Psoas muscle (tissue), 8 donors: ENCODE data around the gene RPS25. TPM values are rescaled to one million over a fixed set of nuclear protein-coding genes. Genes with fewer than 3 reads are reported as not detected.

Experiments
- ATAC-seq, 4 donors: fragments of 200-7000 bp; cut with Tn5 transposase; one replicate each; pipeline ENCODE4 v1.9.1; 2020; ENCODE audit warnings: moderate library complexity in 3 of 4, mild to moderate bottlenecking in 2 of 4
- DNase-seq, 2 donors: peaks; one replicate each; pipeline ENCODE4 v3.0.0-alpha.2; 2020
- H3K27ac ChIP-seq: fragments of 200-600 bp; one replicate; pipeline ENCODE4 v1.8.0; 2022
- H3K27me3 ChIP-seq, 3 donors: fragments of 200-600 bp in 1 of 3; one replicate each; pipeline versions ENCODE4 v1.6.1 to v1.8.0; 2013 to 2022; ENCODE audit warnings: low read length in 2 of 3, mild to moderate bottlenecking in 2 of 3, moderate library complexity in 1 of 3; ENCODE audit not compliant: insufficient read depth in 3 of 3
- H3K36me3 ChIP-seq, 2 donors: fragments of 200-600 bp in 1 of 2; one replicate each; pipeline versions ENCODE4 v1.6.1 to v1.8.0; 2013 to 2022; ENCODE audit warnings: low read depth in 1 of 2, mild to moderate bottlenecking in 1 of 2, moderate library complexity in 1 of 2; ENCODE audit not compliant: insufficient read depth in 1 of 2
- H3K4me1 ChIP-seq: fragments of 200-600 bp; one replicate; pipeline ENCODE4 v1.8.0; 2022
- H3K4me3 ChIP-seq: fragments of 200-600 bp; one replicate; pipeline ENCODE4 v1.8.0; 2022; ENCODE audit warnings: mild to moderate bottlenecking
- H3K9me3 ChIP-seq: fragments of 200-600 bp; one replicate; pipeline ENCODE4 v1.8.0; 2022
- CTCF ChIP-seq: fragments of 200-600 bp; IDR thresholded peaks from one replicate; pipeline ENCODE4 v1.8.0; 2022; ENCODE audit warnings: antibody characterized with exemption
- WGBS, 3 donors: extraction: QIAGEN DNeasy Blood & Tissue Kit; methylation state at CpG; one replicate each; pipeline versions ENCODE4 v1.1.6 to v1.1.7; 2013; 5-methylcytosine and 5-hydroxymethylcytosine counted together
- intact Hi-C, 2 donors: fragments of 100-400 bp; cut with DNase I; formaldehyde crosslinking; loops; one replicate each; pipeline versions ENCODE4 v1.11.0 to v1.14.2; 2022
- polyA plus RNA-seq, 3 donors: library from polyadenylated mRNA; stranded (reverse); fragments of 200-250 nt; gene quantifications; one replicate each; pipeline ENCODE4 v1.2.3, GENCODE V29; 2013
- total RNA-seq, 4 donors: library from RNA; stranded (reverse); fragmentation: NEBNext Ultra II Directional in 2 of 4; extraction: Animal tissue kit (Norgen Biotek cat#: 25700) in 2 of 4; gene quantifications; one replicate each; pipeline versions ENCODE4 v1.2.1 to v1.2.4, GENCODE V29; 2021 to 2023
- donor health status: healthy with polysubstance abuse.
- donor health status: DM: no; HTN: no; CAD: no; lungs with moderate emphysema.
- donor health status: Bipolar disorder and iron deficiency.
- donor health status: healthy.
- donor health status: DM: yes; HTN: yes; CAD: no.
- donor health status: DM: no; HTN: no; CAD: no.
- donor health status: DM: no; HTN: no; CAD: no.
- donor health status: DM: yes; HTN: yes; CAD: no.

Gene RPS25
- total and polyA plus RNA-seq, 7 donors: 1,024 to 2,514 (median 1,264) TPM

GRCh38 chr11:119054418-119054817, 36.3 kb upstream of the RPS25 start:
- TF ChIP-seq CTCF: no peak
- ATAC-seq (no peak), DNase-seq (no peak)
- 94 to 98% (median 95%) methylated on average over 10 of the region's 10 CpGs for WGBS, 3 donors
- H3K27me3 ChIP-seq: no peaks in the 10 kb centered on the region
- peaks cover 17% of the 10 kb centered on the region for H3K4me1 ChIP-seq
- intact Hi-C loops: no loop called here
- H3K36me3 ChIP-seq: peaks cover 6 to 60% of the 10 kb centered on the region in 2 donors
- no peak overlapping the region for H3K27ac ChIP-seq
- no peak overlapping the region for H3K4me3 ChIP-seq
- no peaks in the 10 kb centered on the region for H3K9me3 ChIP-seq

- H3K36me3 ChIP-seq: peaks cover 10 to 81% of the 10 kb centered on the region in 2 donors
- no peaks in the 10 kb centered on the region for H3K9me3 ChIP-seq
- WGBS, 3 donors: 86 to 93% (median 88%) methylated on average over 23 of the region's 23 CpGs
- ATAC-seq: no peak
- peaks cover 10% of the 10 kb centered on the region for H3K4me1 ChIP-seq
- H3K27me3 ChIP-seq: no peaks in the 10 kb centered on the region
- H3K4me3 ChIP-seq: no peak overlapping the region
- intact Hi-C loops: no loop called here
- no peak for DNase-seq
- H3K27ac ChIP-seq: no peak overlapping the region
- TF ChIP-seq CTCF: no peak
Measured at GRCh38 chr11:119052163-119052814, 34.1 kb upstream of the RPS25 start.

GRCh38 chr11:119051440-119052162, 33.5 kb upstream of the RPS25 start:
- no peaks in the 10 kb centered on the region for H3K27me3 ChIP-seq
- peaks cover 12 to 88% of the 10 kb centered on the region in 2 donors for H3K36me3 ChIP-seq
- no peak for DNase-seq
- intact Hi-C loops: no loop called here
- TF ChIP-seq CTCF: no peak
- 82 to 84% (median 83%) methylated on average over 17 of the region's 17 CpGs for WGBS, 3 donors
- no peaks in the 10 kb centered on the region for H3K9me3 ChIP-seq
- no peak overlapping the region for H3K27ac ChIP-seq
- peaks cover 10% of the 10 kb centered on the region for H3K4me1 ChIP-seq
- no peak overlapping the region for H3K4me3 ChIP-seq
- ATAC-seq: no peak

- ATAC-seq: no peak
- no peak overlapping the region for H3K27ac ChIP-seq
- no peak for DNase-seq
- H3K9me3 ChIP-seq: no peaks in the 10 kb centered on the region
- 91 to 95% (median 92%) methylated on average over 7 of the region's 7 CpGs for WGBS, 3 donors
- no peak overlapping the region for H3K4me3 ChIP-seq
- H3K27me3 ChIP-seq: no peaks in the 10 kb centered on the region
- H3K4me1 ChIP-seq: no peaks in the 10 kb centered on the region
- intact Hi-C loops: no loop called here
- no peak for TF ChIP-seq CTCF
- peaks cover 9 to 99% of the 10 kb centered on the region in 2 donors for H3K36me3 ChIP-seq
Measured at GRCh38 chr11:119049081-119049480, 30.9 kb upstream of the RPS25 start.
